ENCODE data around the gene TTC29.

The TTC29 gene

DNA sequence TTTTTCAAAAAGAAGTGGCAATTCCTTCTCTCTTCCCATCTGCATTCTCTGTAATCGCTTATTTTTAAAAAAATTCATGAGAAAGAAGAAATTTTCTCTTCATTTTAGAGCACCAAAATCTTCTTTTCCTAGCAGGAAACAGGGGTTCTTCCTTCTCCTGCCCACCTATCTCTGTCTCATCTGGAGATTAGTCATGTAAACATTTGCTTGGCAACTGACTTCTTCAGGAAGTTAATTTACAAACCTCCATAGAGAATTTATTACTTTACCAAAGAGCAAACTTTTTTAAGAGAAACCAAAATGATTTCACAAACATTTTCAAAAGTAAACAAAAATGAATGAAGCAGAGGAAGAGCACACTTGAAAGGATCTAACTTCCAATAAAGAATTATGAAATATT lies 13.5 kb downstream of the TTC29 start:
- no peak overlapping the region for H3K27ac ChIP-seq
- TF ChIP-seq, protein P1, sequence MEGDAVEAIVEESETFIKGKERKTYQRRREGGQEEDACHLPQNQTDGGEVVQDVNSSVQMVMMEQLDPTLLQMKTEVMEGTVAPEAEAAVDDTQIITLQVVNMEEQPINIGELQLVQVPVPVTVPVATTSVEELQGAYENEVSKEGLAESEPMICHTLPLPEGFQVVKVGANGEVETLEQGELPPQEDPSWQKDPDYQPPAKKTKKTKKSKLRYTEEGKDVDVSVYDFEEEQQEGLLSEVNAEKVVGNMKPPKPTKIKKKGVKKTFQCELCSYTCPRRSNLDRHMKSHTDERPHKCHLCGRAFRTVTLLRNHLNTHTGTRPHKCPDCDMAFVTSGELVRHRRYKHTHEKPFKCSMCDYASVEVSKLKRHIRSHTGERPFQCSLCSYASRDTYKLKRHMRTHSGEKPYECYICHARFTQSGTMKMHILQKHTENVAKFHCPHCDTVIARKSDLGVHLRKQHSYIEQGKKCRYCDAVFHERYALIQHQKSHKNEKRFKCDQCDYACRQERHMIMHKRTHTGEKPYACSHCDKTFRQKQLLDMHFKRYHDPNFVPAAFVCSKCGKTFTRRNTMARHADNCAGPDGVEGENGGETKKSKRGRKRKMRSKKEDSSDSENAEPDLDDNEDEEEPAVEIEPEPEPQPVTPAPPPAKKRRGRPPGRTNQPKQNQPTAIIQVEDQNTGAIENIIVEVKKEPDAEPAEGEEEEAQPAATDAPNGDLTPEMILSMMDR (IDR thresholded peaks at IDR 0.05), result no peak
- no peak for TF ChIP-seq ZFX (IDR thresholded peaks at IDR 0.05; ENCODE audit: borderline replicate concordance)

DNA sequence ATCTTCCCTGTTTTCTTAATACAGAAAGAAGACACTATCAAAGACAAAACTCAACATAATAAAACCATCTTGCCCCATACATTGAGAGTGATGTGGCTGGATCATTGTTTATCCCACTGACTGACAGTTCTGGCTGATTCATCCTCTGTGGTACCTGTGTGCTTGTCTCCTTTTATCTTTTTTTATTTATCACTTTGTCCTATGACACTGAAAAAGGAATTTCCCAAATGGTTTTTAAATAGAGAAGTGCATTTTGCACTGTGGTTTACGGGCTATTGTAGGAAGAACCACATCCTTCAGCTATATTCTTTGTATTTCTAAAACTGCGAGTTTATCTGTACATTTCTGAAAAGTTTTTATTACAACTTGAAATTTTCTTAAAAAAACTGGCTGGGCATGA lies 15.0 kb downstream of the TTC29 start:
- TF ChIP-seq, protein P1 (IDR thresholded peaks at IDR 0.05), result no peak
- no peak overlapping the region for H3K27ac ChIP-seq

DNA sequence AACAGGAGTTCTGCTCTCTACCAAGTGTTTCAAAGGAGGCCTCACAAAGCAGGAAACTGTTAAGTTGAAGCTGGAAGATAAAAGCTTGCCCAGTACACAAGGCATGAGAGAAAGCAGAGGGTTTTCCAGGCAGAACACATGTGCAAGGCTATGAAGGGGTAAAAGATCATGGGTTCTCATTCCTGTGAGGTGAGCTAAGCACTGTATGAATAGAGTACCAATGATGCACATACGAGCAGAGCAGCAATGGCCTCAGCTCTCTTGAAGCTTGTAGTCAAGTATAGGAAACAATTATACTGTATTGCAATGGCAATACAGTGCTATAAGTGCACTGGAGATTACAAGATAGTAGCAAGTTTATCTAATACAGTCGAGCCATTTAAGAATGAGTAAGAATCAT lies 18.0 kb downstream of the TTC29 start:
- TF ChIP-seq, protein P1 (IDR thresholded peaks at IDR 0.05), result no peak
- TF ChIP-seq ZFX (IDR thresholded peaks at IDR 0.05; ENCODE audit: borderline replicate concordance), result no peak
- no peak overlapping the region for H3K27ac ChIP-seq

DNA sequence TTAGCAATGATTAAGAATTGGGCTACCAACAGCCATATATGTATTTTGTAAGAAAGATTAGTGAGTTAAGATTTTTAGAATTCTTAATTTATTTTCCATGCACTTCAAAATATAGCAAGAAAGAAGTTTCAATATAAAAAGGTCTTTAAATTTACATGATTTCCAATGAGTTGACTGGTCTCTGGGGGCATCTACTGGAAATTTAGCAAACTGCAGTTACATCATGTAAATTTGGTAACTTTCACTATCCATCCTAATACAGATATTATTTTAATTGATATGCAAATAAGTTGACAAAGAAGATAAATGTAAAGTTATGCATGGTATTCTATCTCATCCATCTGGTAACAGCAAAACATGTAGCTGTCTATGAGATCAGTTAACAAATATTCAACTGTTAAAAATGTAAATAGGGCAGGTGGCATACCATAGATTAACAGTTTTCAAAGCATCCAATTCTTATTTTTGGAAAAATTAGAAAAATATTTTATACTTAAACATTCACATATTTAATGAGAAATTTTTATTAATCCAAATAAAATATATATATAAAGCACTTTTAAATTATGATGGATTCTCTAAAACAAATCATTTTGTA lies 29.1 kb downstream of the TTC29 start:
- TF ChIP-seq, protein P1 (IDR thresholded peaks at IDR 0.05), result peak; percentile 74
- TF ChIP-seq ZFX (IDR thresholded peaks at IDR 0.05; ENCODE audit: borderline replicate concordance), result no peak
- H3K27ac ChIP-seq, result no peak overlapping the region

DNA sequence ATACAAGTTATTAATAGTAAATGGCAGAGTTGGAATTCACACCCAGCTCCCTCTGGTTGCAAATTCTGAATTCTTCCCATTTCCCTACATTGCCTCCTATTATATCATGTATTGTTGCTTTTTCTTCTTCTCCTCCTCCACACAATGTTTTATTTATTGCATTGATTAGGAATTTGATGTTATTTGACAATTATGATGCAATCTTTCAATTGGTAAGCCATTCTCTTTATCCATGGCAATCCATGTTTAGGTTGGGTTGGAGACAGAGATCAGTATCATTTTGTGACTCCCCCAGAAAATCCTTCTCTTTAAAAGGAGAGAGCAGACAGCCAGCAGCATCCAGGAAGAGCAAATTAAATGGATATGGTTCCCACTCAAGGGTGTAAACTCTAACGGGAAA lies 30.5 kb downstream of the TTC29 start:
- no peak overlapping the region for H3K27ac ChIP-seq
- TF ChIP-seq, protein P1 (IDR thresholded peaks at IDR 0.05), result no peak
- TF ChIP-seq ZFX (IDR thresholded peaks at IDR 0.05; ENCODE audit: borderline replicate concordance), result no peak

DNA sequence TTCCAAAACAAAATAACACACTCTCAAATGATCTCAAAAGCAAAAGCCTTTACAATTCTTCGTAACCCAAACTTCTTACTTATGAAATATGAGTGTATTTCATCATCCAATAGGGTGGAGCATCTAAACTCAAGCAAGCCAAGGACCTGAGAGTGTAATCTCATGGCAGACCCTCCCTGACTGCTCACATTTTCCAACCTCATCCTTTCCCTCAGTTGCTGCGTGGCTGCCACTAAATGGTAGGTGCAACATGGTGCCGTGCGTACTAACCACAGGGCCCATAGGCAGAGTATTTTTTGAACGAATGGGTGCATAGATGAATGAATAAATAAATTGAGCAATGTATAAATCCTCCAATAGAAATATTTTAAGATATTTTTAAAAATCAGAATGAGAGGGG lies 45.4 kb downstream of the TTC29 start:
- TF ChIP-seq, protein P1 (IDR thresholded peaks at IDR 0.05), result no peak
- H3K27ac ChIP-seq, result no peak overlapping the region

DNA sequence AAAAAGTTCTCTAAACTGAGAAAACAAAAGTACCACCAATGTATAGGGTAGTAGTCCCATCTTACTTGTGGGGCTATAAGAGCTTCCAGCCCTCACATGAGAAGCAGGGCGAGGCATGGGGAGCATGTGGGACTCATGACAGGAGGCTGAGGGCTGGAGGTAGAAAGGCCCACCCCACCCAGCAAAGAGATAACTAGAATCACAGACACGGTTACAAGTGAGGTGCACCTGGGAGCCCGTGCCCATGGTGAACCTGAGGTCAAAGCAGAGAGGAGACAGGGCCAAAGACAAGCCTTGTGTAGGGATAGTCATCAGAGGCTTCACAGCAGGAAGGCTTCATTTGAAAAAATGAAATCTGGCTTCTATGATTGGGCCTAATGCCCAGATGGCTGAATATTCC lies 55.4 kb downstream of the TTC29 start:
- no peak for TF ChIP-seq ZFX (IDR thresholded peaks at IDR 0.05; ENCODE audit: borderline replicate concordance)
- TF ChIP-seq, protein P1 (IDR thresholded peaks at IDR 0.05), result no peak
- no peak overlapping the region for H3K27ac ChIP-seq
